Measurements from ENCODE around the gene LRPAP1.
"Not testable (repeated sequence)": the region's sequence is repeated elsewhere in the genome, so short reads cannot be mapped to it uniquely, and the experiment has no call there.

LRPAP1 gene

GRCh38 chr4:3518511-3518880 lies 13.7 kb downstream of the LRPAP1 start:
- no peak for DNase-seq (ENCODE audit: low read depth)

DNA sequence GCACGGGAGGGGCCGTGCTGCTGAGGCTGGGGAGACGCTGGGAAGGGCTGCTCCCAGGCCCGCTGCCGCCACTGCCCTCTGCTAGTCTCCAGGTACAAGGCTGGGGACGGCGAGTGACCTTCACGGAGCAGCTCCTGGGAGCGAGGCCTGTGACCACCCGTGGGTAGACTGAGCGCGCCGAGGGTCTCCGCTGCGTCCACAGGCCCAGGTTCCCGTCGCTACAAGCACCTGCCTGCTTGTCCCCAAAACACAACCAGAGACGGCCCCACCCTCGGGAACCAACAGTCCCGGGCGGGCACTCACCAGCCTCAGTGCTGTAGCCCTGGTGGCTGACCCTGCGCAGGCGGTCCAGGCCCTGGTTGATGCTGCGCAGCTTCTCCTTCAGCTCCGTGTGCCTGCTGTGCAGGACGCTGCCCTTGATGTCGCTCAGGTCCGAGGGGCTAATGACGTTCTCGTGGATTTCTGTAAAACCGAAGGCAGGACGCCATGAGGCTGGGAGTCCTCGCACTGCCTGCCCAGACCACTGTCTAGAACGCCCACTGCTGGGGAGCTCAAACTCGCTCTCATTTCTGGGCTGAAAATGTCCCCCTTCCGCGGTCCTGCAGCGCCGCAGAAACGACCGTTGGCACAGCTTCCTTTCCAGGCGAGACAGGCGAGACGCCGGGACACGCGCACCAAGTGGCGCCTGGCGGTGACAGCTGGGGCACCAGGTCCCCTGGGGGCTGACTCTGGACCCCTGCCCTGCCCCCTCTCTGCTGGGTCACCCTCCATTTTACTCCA lies 14.3 kb downstream of the LRPAP1 start:
- DNase-seq (ENCODE audit: low read depth): no peak

DNA sequence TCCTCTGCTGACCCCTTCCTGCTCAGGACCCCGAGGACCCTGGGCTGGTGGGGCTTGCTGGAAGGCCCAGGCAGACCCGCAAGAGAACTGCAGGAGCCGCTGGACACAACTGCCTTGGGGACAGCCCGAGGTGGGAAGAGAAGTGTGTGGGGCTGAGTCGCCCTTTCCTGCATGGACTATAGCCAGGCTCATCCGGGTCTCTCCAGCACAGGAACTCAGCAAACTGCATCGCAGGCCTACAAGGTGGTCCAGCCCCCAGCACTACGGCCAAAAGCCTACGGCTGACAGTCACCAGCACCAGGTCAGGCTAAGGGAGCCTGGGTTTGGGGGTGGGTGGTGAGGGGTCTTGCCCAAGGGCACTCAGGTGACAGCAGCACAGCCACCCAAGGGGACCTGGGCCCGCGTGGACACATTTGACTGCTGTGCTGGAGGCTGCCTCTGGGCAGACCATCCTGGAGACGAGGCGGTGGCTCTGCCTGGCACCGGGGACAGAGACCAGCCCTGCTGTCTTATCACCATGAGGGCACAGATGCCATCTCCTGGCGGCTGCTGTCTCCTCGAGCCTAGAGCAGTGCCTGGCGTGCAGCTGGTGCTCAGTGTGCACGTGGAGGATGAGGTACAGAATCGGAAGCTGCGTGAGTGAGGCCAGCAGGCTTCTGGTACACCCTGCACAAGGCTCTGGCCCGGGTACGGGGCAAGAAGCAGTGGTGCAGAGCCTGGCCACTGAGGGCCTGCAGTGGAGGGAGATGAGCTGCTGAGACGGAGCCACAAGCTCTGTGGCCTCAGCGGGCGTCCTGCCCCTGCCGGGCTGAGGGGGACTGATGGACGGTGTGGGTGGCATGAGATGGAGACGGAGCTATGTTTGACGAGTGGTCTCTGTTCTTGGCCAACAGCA lies 15.1 kb downstream of the LRPAP1 start:
- no peak for DNase-seq (ENCODE audit: low read depth)

GRCh38 chr4:3516061-3516835 lies 16.0 kb downstream of the LRPAP1 start:
- DNase-seq (ENCODE audit: low read depth): no peak

GRCh38 chr4:3515646-3516045 lies 16.6 kb downstream of the LRPAP1 start:
- no peak for DNase-seq (ENCODE audit: low read depth)

- DNase-seq (ENCODE audit: low read depth): no peak
Measured at GRCh38 chr4:3514806-3515501, 17.3 kb downstream of the LRPAP1 start.

DNA sequence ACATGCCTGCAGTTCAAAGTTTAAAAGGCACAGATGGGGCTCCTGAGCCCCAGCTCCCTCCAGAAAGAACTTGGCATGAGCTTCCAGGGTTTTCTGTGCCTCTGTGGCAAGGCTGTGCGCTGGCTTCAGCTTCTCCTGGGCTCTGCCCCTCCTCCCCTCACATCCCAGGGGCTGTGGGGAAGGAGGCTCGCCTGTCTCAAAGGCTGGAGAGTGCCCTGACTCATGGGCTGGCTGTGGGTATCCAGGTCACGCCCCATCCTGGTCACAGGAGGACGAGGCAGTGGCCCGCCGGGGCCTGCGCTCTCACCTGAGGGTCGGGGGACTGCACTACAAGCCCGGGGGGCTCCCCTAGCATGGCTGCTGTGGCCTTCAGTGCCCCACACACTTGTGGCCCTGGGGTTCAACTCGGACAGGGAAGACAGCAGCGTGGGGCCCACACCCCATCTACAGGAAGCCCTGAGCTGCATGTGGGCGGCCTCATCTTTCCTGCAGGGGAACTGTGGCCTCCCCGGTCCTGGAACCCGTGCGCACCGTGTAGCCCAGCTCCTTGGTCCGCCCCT lies 17.9 kb downstream of the LRPAP1 start:
- no peak for DNase-seq (ENCODE audit: low read depth)

GRCh38 chr4:3513807-3514206 lies 18.4 kb downstream of the LRPAP1 start:
- DNase-seq (ENCODE audit: low read depth): no peak

DNA sequence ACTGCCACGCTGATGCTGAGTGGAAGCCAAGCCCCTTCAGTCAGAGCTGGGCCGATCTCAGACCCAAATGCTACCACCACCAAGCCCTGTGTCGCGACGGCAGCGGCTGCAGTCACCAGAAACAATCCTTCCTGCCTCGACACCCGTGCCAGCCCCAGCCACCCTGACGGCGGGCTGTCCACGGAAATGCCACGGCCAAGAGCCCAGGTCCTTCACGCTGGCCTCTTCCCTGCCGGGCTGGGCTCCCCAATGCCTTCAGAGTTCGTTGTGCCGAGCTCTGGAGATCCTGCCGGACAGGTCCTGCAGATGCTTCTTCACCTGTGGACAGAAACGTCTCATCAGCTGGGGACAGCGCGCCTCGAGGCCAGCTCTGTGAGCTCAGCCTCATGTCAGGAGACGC lies 19.5 kb downstream of the LRPAP1 start:
- DNase-seq (ENCODE audit: low read depth): no peak

- DNase-seq (ENCODE audit: low read depth): no peak
Measured at GRCh38 chr4:3512279-3512678, 19.9 kb downstream of the LRPAP1 start.

GRCh38 chr4:3511601-3512000 lies 20.6 kb downstream of the LRPAP1 start:
- not testable (repeated sequence) for DNase-seq (ENCODE audit: low read depth)

DNA sequence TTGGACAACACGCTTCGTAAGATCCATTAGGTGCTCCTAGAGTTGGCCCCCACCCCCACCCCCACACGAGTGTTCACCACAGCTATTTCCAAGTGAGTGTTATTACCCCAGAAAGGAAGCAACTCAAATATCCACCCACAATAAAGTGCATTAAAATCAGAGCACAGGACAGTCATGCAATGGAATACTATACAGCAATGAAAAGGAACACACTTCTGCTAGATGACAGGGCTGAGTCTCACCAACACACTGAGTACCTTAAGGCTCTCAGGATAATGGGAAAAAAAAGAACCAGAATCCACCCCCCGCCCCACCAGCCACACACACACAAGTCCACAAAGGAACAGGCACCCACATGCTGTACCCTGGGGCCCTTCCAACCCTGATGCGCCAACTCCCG lies 21.0 kb downstream of the LRPAP1 start:
- no peak for DNase-seq (ENCODE audit: low read depth)

GRCh38 chr4:3510481-3510880 lies 21.7 kb downstream of the LRPAP1 start:
- DNase-seq (ENCODE audit: low read depth): no peak

DNA sequence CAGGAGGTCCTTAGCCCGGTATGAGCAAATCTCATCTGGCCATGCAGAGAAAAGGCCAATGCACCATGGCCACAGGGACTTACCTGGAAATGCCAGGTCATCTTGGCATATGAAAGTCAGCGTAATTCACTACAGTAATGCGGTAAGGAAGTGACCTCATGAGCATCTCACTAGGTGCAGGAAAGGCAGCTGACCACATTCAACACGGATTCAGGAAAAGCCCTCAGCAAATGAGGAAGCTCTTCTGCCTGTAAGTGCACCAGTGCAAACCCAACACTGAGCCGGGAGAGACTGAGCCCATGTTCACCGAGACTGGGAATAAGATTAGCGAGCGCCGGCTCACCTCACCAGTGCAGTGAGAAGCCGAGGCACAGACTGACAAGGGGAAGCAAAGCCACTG lies 23.7 kb downstream of the LRPAP1 start:
- DNase-seq (ENCODE audit: low read depth): no peak

DNA sequence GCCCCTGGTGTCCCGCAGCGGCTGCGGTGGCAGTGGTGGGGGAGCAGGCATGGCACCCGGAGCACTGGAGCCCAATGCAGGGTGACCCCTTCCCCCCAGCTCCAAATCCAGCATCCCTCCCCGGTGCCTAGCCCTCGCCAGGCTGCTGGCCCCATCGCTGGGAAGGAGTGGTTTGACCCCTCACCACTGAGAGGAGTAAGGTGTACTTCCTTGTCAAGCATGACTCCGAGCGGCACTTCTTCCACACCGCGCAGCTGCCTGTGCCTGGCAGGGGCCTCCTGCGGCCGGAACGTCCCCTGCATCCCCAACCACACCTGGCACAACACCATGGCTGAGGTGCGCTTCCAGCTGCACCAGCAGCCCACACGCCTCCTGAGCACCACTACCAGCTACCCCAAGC lies 27.0 kb downstream of the LRPAP1 start:
- no peak for DNase-seq (ENCODE audit: low read depth)

GRCh38 chr4:3502941-3503936 lies 29.0 kb downstream of the LRPAP1 start:
- no peak for DNase-seq (ENCODE audit: low read depth)

DNA sequence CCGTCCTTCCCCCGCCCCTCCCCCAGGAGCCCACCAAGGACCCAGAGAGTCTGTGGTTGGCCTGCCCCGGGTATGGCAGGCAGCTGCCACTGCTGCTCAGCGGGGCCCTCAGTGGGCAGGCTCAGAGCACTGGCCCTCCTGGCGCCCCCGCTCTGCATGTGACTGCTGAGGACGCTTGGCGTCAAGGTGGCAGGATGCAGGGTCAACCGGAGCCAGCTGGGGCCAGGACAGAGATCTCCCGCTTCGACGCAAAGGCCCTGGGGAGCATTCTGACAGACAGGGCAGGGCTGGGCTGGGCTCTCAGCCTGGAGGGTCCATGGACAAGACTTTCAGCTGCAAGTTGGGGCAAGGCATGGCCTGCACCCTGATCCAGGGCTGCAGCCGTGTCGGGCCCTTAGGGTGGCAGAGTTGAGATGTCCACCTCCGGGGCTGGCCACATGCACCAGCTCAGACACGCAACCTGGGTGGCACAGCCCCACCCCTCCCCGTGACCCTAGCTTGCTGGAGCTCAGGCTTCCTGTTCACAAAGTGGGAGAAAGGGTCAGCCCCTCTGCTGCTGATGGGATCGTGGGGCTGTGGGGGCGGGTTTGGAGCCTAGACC lies 30.3 kb downstream of the LRPAP1 start:
- DNase-seq (ENCODE audit: low read depth): no peak

DNA sequence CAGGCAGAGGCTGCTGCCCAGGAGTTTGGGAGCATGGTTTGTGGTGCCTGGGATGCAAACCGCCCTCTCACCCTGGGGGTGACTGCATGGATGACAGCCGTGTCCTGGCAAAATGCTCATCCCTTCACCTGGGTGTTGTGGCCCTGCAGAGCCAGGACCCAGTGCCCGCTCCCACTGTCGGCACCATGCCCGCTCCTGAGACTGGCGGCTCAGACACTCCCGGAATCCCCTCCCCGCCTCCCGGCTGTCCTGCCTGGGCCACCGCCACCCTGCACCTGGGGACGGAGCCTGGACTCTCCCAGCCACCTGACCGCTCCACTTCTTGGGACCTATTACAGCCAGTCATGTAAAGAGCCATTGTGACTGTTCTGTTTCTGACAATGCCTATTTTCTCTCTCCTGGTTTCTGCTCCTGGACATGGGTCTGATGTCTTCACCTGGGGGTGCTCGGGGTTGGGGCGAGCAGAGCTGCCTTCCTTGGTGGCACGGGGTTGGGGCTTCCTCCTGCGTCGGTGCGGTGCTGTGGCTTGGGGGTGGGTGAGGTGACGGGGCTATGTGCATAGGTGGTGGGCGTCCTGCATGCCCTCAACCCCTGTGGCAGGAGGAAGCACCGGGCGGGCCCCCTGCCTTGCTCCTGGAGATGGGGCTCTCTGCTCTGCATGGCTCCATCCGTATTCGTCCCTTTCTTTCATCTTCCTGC lies 30.9 kb downstream of the LRPAP1 start:
- DNase-seq (ENCODE audit: low read depth): no peak

DNA sequence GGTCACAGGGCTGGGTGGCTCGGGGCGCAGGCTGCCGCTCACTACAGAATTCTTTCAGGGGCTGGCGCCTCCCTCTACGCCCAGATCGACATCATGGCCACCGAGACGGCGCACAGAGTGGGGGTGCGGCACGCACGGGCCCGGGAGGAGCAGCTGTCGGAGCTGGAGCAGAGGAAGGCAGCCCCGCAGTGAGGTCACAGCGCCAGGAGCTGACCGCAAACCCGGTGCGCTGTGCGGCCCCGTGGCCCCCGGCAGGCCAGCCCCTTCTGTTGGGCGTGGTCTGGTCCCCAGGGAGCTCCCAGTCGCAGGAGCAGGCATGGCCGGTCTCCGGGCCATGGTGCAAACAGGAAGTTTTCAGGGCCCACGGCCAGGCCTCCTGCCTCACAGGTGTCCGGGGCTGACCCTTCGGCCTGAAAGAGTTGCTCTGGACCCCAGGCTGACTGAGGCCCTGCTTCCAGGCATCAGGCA lies 31.6 kb downstream of the LRPAP1 start:
- no peak for DNase-seq (ENCODE audit: low read depth)
